ENCODE data around the gene SLC6A18. TPM values are rescaled to one million over a fixed set of nuclear protein-coding genes. Genes with fewer than 3 reads are reported as not detected.
"Not testable (repeated sequence)": the region's sequence is repeated elsewhere in the genome, so short reads cannot be mapped to it uniquely, and the experiment has no call there.

SLC6A18 gene
- total RNA-seq, 1 donor from 2014 or later = not detected

DNA sequence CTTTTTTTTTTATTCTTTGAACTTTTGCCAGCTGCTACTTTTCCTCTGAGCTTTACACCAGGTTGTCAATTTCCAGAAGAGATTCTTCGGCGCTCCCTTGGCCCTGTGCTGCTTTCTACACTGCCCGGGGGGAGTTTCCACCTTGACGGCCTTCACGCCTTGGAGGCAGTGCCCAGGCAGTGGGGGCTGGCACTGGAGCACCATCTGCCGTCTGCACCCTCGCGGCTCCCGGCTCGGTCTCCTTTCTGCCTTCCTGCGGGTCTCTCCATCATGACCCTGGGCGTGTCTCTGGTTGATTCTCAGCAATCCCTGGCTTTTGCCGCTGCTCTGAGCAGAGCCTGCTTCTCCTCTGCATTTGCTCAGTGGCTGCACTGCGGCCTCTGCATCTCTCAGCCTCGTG is 2.9 kb downstream of the SLC6A18 start:
- Mint-ChIP-seq H3K27ac (no peak overlapping the region), H3K27me3 (ENCODE audit: low read depth) (peaks cover 14% of the 10 kb centered on the region)

DNA sequence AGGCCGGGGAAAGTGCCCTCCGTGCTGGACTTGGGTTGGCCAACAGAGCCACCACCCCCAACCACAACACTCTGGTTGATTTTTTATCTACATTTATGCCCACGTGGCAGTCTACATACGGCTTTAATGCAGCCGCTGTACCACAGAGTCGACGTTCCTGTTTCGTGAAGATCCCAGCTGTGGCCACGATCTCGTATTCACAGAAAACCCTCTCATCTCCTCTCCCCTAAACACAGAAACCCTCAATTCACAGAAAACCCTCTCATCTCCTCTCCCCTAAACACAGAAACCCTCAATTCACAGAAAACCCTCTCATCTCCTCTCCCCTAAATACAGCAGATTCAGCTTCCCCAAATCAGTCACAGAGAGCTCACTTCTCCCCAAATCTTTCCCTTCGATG is 3.8 kb downstream of the SLC6A18 start:
- H3K27ac Mint-ChIP-seq; DNase-seq (ENCODE audit: low spot score); H3K9me3 Mint-ChIP-seq; H3K4me3 Mint-ChIP-seq (ENCODE audit: low read depth); H3K36me3 Mint-ChIP-seq (ENCODE audit: low read depth); intact Hi-C loops (cut with micrococcal nuclease); H3K4me1 Mint-ChIP-seq (ENCODE audit: low read depth): not testable (repeated sequence)
- peaks cover 14% of the 10 kb centered on the region for H3K27me3 Mint-ChIP-seq (ENCODE audit: low read depth)

More for the DNA sequence above, 2.9 kb downstream of the SLC6A18 start:
- intact Hi-C loops (cut with micrococcal nuclease) = no loop called here
- H3K9me3 Mint-ChIP-seq = no peaks in the 10 kb centered on the region
- H3K36me3 Mint-ChIP-seq (ENCODE audit: low read depth) = no peaks in the 10 kb centered on the region
- DNase-seq (ENCODE audit: low spot score) = no peak
- H3K4me1 Mint-ChIP-seq (ENCODE audit: low read depth) = no peaks in the 10 kb centered on the region
- no peak overlapping the region for H3K4me3 Mint-ChIP-seq (ENCODE audit: low read depth)

DNA sequence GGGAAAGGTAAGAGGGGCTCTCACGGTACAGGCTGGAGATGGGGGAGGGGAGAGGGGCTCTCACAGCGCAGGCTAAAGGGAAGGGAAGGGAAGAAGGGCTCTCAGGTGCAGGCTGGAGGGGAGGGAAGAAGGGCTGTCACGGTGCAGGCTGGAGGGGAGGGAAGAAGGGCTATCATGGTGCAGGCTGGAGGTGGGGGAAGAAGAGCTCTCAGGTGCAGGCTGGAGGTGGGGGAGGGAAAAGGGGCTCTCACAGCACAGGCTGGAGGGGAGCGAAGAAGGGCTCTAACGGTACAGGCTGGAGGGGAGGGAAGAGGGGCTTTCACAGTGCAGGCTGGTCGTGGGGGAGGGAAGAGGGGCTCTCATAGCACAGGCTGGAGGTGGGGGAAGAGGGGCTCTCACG is 4.6 kb downstream of the SLC6A18 start:
- H3K4me3 Mint-ChIP-seq (ENCODE audit: low read depth) = no peak overlapping the region

DNA sequence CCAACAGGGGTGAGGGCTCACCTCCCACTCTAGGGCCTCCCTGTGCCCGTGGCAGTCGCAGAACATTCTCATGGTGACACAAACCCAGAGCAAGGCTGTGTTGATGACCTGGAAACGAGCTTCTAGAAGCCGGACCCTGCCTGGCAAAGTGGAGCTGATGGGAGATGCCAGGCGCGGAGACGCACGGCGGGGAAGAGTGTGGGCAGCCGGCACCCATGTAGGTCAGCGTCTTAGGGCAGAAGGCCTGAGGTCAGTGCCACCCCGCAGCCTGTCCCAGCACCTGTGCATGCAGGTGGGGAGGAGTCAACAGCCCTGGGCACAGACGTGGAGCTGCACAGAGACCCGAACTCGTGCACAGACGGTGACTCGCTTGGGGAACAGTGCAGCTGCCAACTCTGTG is 5.4 kb downstream of the SLC6A18 start:
- H3K36me3 Mint-ChIP-seq (ENCODE audit: low read depth) = no peaks in the 10 kb centered on the region
- H3K9me3 Mint-ChIP-seq = no peaks in the 10 kb centered on the region
- H3K27me3 Mint-ChIP-seq (ENCODE audit: low read depth) = peaks cover 14% of the 10 kb centered on the region
- DNase-seq (ENCODE audit: low spot score) = no peak
- H3K4me1 Mint-ChIP-seq (ENCODE audit: low read depth) = no peaks in the 10 kb centered on the region
- H3K27ac Mint-ChIP-seq = no peak overlapping the region
- intact Hi-C loops (cut with micrococcal nuclease) = no loop called here
- no peak overlapping the region for H3K4me3 Mint-ChIP-seq (ENCODE audit: low read depth)

More for the DNA sequence above, 4.6 kb downstream of the SLC6A18 start:
- no peak for DNase-seq (ENCODE audit: low spot score)
- Mint-ChIP-seq H3K27ac (no peak overlapping the region), H3K27me3 (ENCODE audit: low read depth) (peaks cover 14% of the 10 kb centered on the region), H3K36me3 (ENCODE audit: low read depth) (no peaks in the 10 kb centered on the region), H3K9me3 (no peaks in the 10 kb centered on the region), H3K4me1 (ENCODE audit: low read depth) (no peaks in the 10 kb centered on the region)
- intact Hi-C loops (cut with micrococcal nuclease) = no loop called here

DNA sequence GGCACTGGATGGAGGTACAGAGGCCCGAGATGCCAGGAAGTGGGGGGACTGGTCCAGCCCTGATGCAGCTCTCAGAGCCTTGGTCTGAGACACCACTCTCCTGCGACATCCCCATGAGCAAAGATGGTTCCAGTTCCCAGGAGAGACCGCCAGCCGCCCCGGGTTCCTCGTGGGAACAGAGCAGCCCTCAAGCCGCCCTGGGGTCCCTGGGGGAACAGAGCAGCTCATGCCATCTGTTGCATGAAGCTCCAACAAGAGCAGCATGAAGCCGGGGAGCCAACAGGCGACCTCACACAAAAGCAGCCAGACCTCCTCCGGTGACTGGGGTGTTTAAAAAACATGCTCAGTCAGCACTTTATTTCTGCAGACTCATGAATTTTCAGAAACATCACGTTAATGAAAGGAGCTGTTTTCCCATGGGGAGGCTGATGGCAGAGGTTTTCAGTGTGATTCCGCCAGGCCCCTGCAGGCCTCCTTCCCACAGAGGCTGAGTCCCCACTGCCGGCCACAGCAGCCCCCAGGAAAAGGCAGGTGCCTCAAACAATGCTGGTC is 6.2 kb downstream of the SLC6A18 start:
- Mint-ChIP-seq H3K27me3 (ENCODE audit: low read depth) (peaks cover 14% of the 10 kb centered on the region), H3K4me3 (ENCODE audit: low read depth) (no peak overlapping the region), H3K4me1 (ENCODE audit: low read depth) (no peaks in the 10 kb centered on the region), H3K27ac (no peak overlapping the region), H3K9me3 (peaks cover 8% of the 10 kb centered on the region), H3K36me3 (ENCODE audit: low read depth) (peaks cover 3% of the 10 kb centered on the region)
- intact Hi-C loops (cut with micrococcal nuclease) = no loop called here
- no peak for DNase-seq (ENCODE audit: low spot score)

DNA sequence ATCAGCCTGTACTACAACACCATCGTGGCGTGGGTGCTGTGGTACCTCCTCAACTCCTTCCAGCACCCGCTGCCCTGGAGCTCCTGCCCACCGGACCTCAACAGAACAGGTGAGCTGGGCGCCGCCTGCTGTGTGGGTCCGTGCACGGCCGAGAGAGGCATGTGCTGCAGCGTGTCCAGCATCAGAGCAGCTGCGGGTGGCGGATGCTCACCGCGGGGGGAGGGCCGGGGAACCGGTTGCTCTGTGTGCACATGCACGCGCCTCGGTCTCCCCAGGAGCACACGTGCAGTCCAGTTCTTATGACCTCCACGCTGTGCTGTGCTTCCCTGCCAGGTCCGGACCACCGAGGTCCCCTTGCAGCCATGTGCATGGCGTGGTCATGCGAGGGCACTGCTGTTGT is 7.6 kb downstream of the SLC6A18 start:
- Mint-ChIP-seq H3K9me3 (peaks cover 11% of the 10 kb centered on the region), H3K4me1 (ENCODE audit: low read depth) (no peaks in the 10 kb centered on the region), H3K36me3 (ENCODE audit: low read depth) (peaks cover 3% of the 10 kb centered on the region), H3K27ac (no peak overlapping the region), H3K4me3 (ENCODE audit: low read depth) (no peak overlapping the region), H3K27me3 (ENCODE audit: low read depth) (peaks cover 13% of the 10 kb centered on the region)
- intact Hi-C loops (cut with micrococcal nuclease) = no loop called here
- no peak for DNase-seq (ENCODE audit: low spot score)

DNA sequence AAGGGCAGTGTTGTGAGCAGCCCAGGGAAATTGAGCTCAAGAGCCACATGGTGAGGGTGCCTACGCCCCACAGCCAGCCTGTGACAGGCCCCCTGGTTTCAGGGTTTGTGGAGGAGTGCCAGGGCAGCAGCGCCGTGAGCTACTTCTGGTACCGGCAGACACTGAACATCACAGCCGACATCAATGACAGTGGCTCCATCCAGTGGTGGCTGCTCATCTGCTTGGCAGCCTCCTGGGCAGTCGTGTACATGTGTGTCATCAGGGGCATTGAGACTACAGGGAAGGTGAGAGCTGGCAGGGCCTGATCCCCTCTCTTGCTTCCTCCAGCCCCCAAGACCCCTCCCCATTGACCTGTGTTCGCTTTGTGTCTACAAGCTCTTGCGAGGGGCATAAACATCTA is 10.2 kb downstream of the SLC6A18 start:
- Mint-ChIP-seq H3K36me3 (ENCODE audit: low read depth) (peaks cover 3% of the 10 kb centered on the region), H3K4me3 (ENCODE audit: low read depth) (no peak overlapping the region)

DNA sequence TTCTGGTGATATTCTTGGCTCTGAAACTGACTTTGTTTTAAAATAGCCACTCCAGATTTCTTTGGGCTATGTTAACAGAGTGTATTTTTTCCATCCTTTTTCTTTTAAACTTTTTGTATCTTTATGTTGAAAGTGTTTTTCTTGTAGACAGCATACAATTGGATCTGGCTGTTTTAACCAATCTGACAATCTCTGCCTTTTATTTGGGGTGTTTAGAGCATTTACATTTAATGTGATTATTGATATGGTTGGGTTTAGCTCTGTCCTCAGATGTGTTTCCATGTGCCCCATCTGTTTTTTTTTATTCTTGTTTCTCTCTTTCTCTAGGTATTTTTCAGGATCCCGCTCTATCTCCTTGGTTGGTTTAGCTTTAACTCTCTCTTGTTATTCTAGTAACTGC is 10.7 kb downstream of the SLC6A18 start:
- Mint-ChIP-seq H3K9me3 (peaks cover 11% of the 10 kb centered on the region), H3K27ac (no peak overlapping the region), H3K4me1 (ENCODE audit: low read depth) (no peaks in the 10 kb centered on the region), H3K36me3 (ENCODE audit: low read depth) (peaks cover 3% of the 10 kb centered on the region), H3K4me3 (ENCODE audit: low read depth) (no peak overlapping the region), H3K27me3 (ENCODE audit: low read depth) (peaks cover 2% of the 10 kb centered on the region)
- intact Hi-C loops (cut with micrococcal nuclease) = no loop called here
- DNase-seq (ENCODE audit: low spot score) = no peak

More for the DNA sequence above, 10.2 kb downstream of the SLC6A18 start:
- Mint-ChIP-seq H3K9me3 (peaks cover 11% of the 10 kb centered on the region), H3K4me1 (ENCODE audit: low read depth) (no peaks in the 10 kb centered on the region), H3K27me3 (ENCODE audit: low read depth) (peaks cover 2% of the 10 kb centered on the region), H3K27ac (no peak overlapping the region)
- intact Hi-C loops (cut with micrococcal nuclease) = no loop called here
- DNase-seq (ENCODE audit: low spot score) = no peak

DNA sequence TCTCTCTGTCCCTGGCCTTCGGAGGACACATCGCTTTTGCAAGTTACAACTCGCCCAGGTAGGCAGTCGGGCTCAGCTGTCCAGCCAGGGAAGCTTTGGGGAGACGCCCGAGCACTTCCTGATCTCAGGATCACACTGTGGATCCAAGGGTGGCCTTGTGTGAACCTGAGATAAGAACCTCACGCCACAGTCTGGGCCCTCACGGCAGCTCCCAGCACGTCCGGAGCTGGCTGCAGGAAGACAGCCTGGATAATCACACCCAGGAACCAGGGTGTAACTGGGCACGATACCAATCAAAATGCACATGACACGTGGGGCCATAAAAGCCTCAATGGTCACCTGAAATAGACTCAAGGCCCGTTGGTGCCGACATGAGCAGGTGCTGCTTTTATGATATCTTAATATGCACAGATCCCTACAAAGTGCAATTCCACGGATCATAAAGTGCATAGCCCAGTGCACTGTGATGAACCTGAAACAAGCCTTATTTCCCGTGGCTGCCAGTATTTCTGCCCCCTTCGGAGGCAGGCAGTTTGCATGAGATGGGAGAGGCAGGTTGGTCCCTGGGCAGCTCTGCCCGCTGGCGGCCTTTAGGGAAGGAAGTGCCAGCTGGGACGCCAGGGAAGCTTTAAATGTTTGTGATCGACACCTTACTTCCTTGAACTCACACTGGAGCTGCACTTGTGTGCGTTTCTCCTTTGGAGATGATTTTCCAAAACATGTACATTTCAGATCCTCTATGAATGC is 14.5 kb downstream of the SLC6A18 start:
- intact Hi-C loops (cut with micrococcal nuclease) = no loop called here
- H3K27ac Mint-ChIP-seq = no peak overlapping the region
- no peaks in the 10 kb centered on the region for H3K4me1 Mint-ChIP-seq (ENCODE audit: low read depth)
- peaks cover 2% of the 10 kb centered on the region for H3K27me3 Mint-ChIP-seq (ENCODE audit: low read depth)
- peaks cover 11% of the 10 kb centered on the region for H3K9me3 Mint-ChIP-seq
- DNase-seq (ENCODE audit: low spot score) = no peak
- no peak overlapping the region for H3K4me3 Mint-ChIP-seq (ENCODE audit: low read depth)
- peaks cover 3% of the 10 kb centered on the region for H3K36me3 Mint-ChIP-seq (ENCODE audit: low read depth)

DNA sequence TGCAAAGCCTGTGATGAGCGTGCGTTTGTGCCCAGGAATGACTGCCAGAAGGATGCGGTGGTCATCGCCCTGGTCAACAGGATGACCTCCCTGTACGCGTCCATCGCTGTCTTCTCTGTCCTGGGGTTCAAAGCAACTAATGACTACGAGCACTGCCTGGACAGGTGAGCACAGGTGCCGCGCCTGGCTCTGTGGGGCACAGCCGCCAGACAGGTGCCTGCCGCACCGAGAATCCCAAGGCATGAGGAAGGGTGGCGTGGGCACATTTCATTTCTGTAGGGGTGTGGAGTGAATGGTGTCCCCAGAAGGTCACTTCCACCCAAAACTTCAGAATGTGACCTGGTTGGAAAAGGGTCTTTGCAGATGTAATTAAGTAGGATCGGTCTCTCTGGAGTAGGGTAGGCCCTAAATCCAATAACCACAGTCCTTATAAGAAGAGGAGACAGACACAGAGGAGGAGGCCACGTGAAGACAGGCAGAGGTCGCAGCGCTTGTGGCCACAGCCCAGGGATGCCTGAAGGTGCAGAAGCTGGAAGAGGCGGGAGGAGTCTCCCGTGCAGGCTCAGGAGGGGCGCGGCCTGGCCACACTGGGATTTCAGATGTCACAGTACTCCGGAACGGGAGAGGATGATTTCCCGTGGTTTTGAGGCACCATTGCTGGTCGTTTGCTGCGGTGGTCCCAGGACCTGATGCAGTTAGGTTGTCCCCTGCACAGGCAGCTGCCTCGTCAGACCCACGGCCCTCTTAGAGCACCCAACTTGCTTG is 15.5 kb downstream of the SLC6A18 start:
- Mint-ChIP-seq H3K27me3 (ENCODE audit: low read depth) (peaks cover 2% of the 10 kb centered on the region), H3K4me1 (ENCODE audit: low read depth) (no peaks in the 10 kb centered on the region), H3K4me3 (ENCODE audit: low read depth) (no peak overlapping the region), H3K36me3 (ENCODE audit: low read depth) (peaks cover 3% of the 10 kb centered on the region), H3K9me3 (peaks cover 10% of the 10 kb centered on the region), H3K27ac (no peak overlapping the region)
- intact Hi-C loops (cut with micrococcal nuclease) = no loop called here
- DNase-seq (ENCODE audit: low spot score) = no peak

DNA sequence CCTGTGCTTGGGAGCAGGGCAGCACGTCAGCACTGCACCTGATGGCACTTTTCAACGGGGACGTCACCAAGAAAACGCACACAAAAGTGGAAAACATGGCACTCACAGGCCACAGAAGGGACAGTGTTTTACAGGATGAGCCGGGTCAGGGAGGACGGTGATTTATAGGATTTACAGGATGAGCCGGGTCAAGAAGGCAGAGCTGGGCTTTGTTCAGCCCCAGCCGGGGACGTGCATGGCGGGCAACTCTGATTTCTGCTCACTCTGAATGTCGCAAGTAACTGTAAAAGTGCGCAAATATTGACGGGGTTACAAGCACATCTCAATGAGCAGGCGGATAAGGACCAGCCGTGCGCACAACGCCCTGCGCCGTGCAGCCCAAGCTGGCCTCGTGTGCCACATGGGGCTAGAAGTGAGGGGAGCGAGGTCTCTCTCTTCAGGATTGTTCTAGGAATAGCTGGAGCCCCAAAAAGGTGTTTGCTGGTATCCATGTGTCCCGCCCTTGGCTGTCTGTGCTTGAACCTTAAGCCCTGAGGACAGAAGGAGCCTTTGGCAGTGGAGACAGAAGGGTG is 16.4 kb downstream of the SLC6A18 start:
- H3K36me3 Mint-ChIP-seq (ENCODE audit: low read depth) = no peaks in the 10 kb centered on the region

DNA sequence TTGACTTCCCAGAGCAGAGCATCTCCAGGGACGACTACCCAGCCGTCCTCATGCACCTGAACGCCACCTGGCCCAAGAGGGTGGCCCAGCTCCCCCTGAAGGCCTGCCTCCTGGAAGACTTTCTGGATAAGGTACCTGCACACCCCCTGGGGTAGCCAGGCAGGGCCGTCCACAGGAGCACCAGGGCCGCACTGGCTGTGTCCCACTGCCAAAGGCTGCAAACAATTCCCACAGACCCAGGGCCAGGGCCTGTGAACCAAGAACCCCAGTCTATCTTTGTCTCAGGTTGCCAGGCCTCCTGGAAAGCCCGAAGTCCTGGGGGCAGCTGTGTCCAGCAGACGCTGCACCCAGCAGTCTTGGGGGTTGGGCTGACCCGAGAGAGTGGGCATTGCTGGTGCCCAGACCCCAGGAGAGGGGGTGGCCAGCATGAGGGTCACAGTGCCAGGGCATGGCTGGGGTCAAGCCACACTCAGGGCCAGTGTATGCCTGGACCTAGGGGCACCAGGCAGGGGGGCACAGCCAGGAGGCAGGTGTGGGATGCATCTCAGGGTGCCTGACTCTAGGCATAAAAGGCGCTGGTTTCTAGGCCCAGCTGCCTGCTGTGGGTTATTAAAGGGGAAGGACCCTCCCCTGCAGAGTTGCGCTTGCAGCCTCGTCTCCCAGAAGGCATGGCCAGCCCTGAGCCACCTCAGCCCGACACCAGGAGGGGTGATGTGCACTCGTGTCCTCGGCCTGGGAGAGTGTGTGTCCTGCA is 17.7 kb downstream of the SLC6A18 start:
- Mint-ChIP-seq H3K9me3 (no peaks in the 10 kb centered on the region), H3K4me3 (ENCODE audit: low read depth) (no peak overlapping the region), H3K4me1 (ENCODE audit: low read depth) (no peaks in the 10 kb centered on the region), H3K27me3 (ENCODE audit: low read depth) (peaks cover 3% of the 10 kb centered on the region), H3K36me3 (ENCODE audit: low read depth) (no peaks in the 10 kb centered on the region), H3K27ac (no peak overlapping the region)
- DNase-seq (ENCODE audit: low spot score) = no peak
- intact Hi-C loops (cut with micrococcal nuclease) = no loop called here

More for the DNA sequence above, 16.4 kb downstream of the SLC6A18 start:
- Mint-ChIP-seq H3K4me1 (ENCODE audit: low read depth) (no peaks in the 10 kb centered on the region), H3K27ac (no peak overlapping the region), H3K4me3 (ENCODE audit: low read depth) (no peak overlapping the region), H3K27me3 (ENCODE audit: low read depth) (peaks cover 2% of the 10 kb centered on the region), H3K9me3 (peaks cover under 1% of the 10 kb centered on the region)
- intact Hi-C loops (cut with micrococcal nuclease) = no loop called here
- DNase-seq (ENCODE audit: low spot score) = no peak
